B cell (primary cell): ENCODE measurements around the gene FALEC. TPM values are rescaled to one million over a fixed set of nuclear protein-coding genes. Genes with fewer than 3 reads are reported as not detected.
A peak's percentile ranks its signal among the peaks of the same experiment; 100 is the strongest.

Experiments used
- ATAC-seq: fragments of 200-7000 bp; cut with Tn5 transposase; one replicate; pipeline ENCODE4 v1.10.0; 2021; ENCODE audit warnings: low read depth, mild to moderate bottlenecking, moderate number of reproducible peaks, moderate library complexity
- CTCF ChIA-PET: fragments of 350-600 bp; sonication (Branson Sonifier 250); formaldehyde crosslinking; loops from one replicate; lab custom pipeline; 2021; ENCODE audit warnings: antibody characterized with exemption, inconsistent platforms; lab: Charles Lee
- POLR2A ChIA-PET: fragments of 350-600 bp; sonication (Branson Sonifier 250); formaldehyde crosslinking; loops from one replicate; lab custom pipeline; 2021; ENCODE audit warnings: antibody characterized with exemption; lab: Charles Lee
- DNase-seq: peaks from one replicate; pipeline ENCODE4 v3.0.0; 2013
- H2AFZ ChIP-seq: 2 replicates; pipeline ENCODE4 v1.6.1; 2012; ENCODE audit warnings: mild to moderate bottlenecking, low read depth, low read length; ENCODE audit not compliant: insufficient read depth, poor library complexity, severe bottlenecking
- H3K27ac ChIP-seq, 2 donors: 1 replicate in 1 of 2; 2 replicates in 1 of 2; pipeline ENCODE4 v1.5.1; 2012 to 2013; ENCODE audit warnings: low read length in 2 of 2, mild to moderate bottlenecking in 2 of 2, moderate library complexity in 1 of 2
- H3K27me3 ChIP-seq, 4 experiments: fragments of 200-600 bp in 1 of 4; sonication (generic) in 1 of 4; replicated peaks in 1 of 4; 1 replicate in 2 of 4; 2 replicates in 2 of 4; pipeline versions ENCODE4 v1.6.1 to v1.7.0; 2013 to 2016; ENCODE audit warnings: low read length in 3 of 4, mild to moderate bottlenecking in 2 of 4, mixed read lengths in 1 of 4, moderate library complexity in 1 of 4; ENCODE audit not compliant: insufficient read depth in 4 of 4, control insufficient read depth in 3 of 4; ENCODE audit errors: control extremely low read depth in 1 of 4
- H3K36me3 ChIP-seq, 2 experiments: replicated peaks in 1 of 2; 1 replicate in 1 of 2; 2 replicates in 1 of 2; pipeline versions ENCODE4 v1.6.1 to v1.7.1; 2013; ENCODE audit warnings: low read length in 1 of 2; ENCODE audit not compliant: insufficient read depth in 2 of 2, control insufficient read depth in 1 of 2; ENCODE audit errors: control extremely low read depth in 1 of 2, extremely low read depth in 1 of 2
- H3K4me1 ChIP-seq, 2 donors: fragments of 200-600 bp in 1 of 2; sonication (generic) in 1 of 2; 1 replicate in 1 of 2; 2 replicates in 1 of 2; pipeline versions ENCODE4 v1.5.1 to v1.6.1; 2013 to 2017; ENCODE audit warnings: low read length in 2 of 2; ENCODE audit not compliant: control insufficient read depth in 2 of 2, insufficient read depth in 2 of 2
- H3K4me2 ChIP-seq: replicated peaks from 2 replicates; pipeline ENCODE3; 2012; ENCODE audit warnings: mild to moderate bottlenecking, low read depth, low read length; ENCODE audit not compliant: poor library complexity, severe bottlenecking
- H3K4me3 ChIP-seq, 5 experiments: fragments of 200-600 bp in 1 of 5; sonication (generic) in 1 of 5; 1 replicate in 3 of 5; 2 replicates in 2 of 5; pipeline versions ENCODE4 v1.5.1 to v1.7.0; 2011 to 2016; ENCODE audit warnings: low read length in 4 of 5, mild to moderate bottlenecking in 4 of 5, low read depth in 2 of 5, control low read depth in 1 of 5, moderate library complexity in 1 of 5; ENCODE audit not compliant: insufficient read depth in 1 of 5; ENCODE audit errors: control extremely low read depth in 1 of 5, extremely low read depth in 1 of 5
- H3K79me2 ChIP-seq: fragments of 200-600 bp; sonication (generic); one replicate; pipeline ENCODE4 v1.6.0; 2016; ENCODE audit warnings: low read length; ENCODE audit not compliant: control insufficient read depth, insufficient read depth
- H3K9ac ChIP-seq: fragments of 200-600 bp; sonication (generic); 2 replicates; pipeline ENCODE4 v1.6.1; 2017; ENCODE audit warnings: mild to moderate bottlenecking, low read length, moderate library complexity
- H3K9me3 ChIP-seq, 3 donors: one replicate each; pipeline versions ENCODE4 v1.6.1 to v1.7.1; 2013; ENCODE audit warnings: low read length in 2 of 3; ENCODE audit not compliant: control insufficient read depth in 2 of 3, insufficient read depth in 1 of 3; ENCODE audit errors: control extremely low read depth in 1 of 3
- H4K20me1 ChIP-seq: 2 replicates; pipeline ENCODE4 v1.6.0; 2012; ENCODE audit warnings: mild to moderate bottlenecking, low read length; ENCODE audit not compliant: insufficient read depth, control insufficient read depth, poor library complexity, severe bottlenecking
- H3K27ac Mint-ChIP-seq: one replicate; pipeline ENCODE4 v1.8.0; 2021; ENCODE audit warnings: mixed read lengths
- H3K27me3 Mint-ChIP-seq: one replicate; pipeline ENCODE4 v1.8.0; 2021; ENCODE audit warnings: mixed read lengths
- H3K4me1 Mint-ChIP-seq: one replicate; pipeline ENCODE4 v1.8.0; 2021; ENCODE audit warnings: mixed read lengths
- H3K4me3 Mint-ChIP-seq: one replicate; pipeline ENCODE4 v1.8.0; 2021; ENCODE audit warnings: mixed read lengths
- H3K9me3 Mint-ChIP-seq: one replicate; pipeline ENCODE4 v1.8.0; 2022; ENCODE audit warnings: mixed read lengths; ENCODE audit not compliant: insufficient read depth
- EZH2 ChIP-seq: IDR thresholded peaks from 2 replicates; pipeline ENCODE4 v1.6.1; 2012; ENCODE audit warnings: borderline replicate concordance, low read depth, mild to moderate bottlenecking, moderate library complexity, low read length; ENCODE audit not compliant: insufficient read depth, poor library complexity, severe bottlenecking
- WGBS: methylation state at CpG from one replicate; pipeline ENCODE4 v1.1.5; 2013; ENCODE audit warnings: missing lambda C conversion rate; ENCODE audit not compliant: insufficient coverage; 5-methylcytosine and 5-hydroxymethylcytosine counted together
- intact Hi-C: fragments of 100-400 bp; cut with micrococcal nuclease; formaldehyde crosslinking; loops from one replicate; pipeline ENCODE4 v1.10.0; 2022
- polyA plus RNA-seq: library from polyadenylated mRNA; depleted of rRNA; stranded (reverse); fragments of >200 nt; gene quantifications from 2 replicates; pipeline ENCODE4 v1.2.3, GENCODE V29; 2012
- total RNA-seq, 2 donors: library from RNA; stranded (reverse); fragments of 120-200 nt in 1 of 2; gene quantifications; 1 replicate in 1 of 2; 2 replicates in 1 of 2; pipeline versions ENCODE4 v1.2.3 to v1.2.4, GENCODE V29; 2013 to 2022
- TF ChIP-seq, protein P1 (sequence below): fragments of 200-600 bp; IDR thresholded peaks from one replicate; pipeline ENCODE4 v1.8.0; 2022; ENCODE audit warnings: antibody characterized with exemption, mild to moderate bottlenecking

FALEC gene
- total and polyA plus RNA-seq, 2 donors (not counting 1 experiment from before 2014, with no cell fraction given): 1.1 to 2.6 TPM

- H3K27me3 Mint-ChIP-seq: no peaks in the 10 kb centered on the region
- Histone ChIP-seq H3K27me3 (no peaks in the 10 kb centered on the region), H3K9ac (peak overlapping the region; percentile 94), H3K9me3 (no peaks in the 10 kb centered on the region), H4K20me1 (peaks cover 64% of the 10 kb centered on the region), H3K4me2 (peak overlapping the region; percentile 86), H2AFZ (no peak overlapping the region), H3K4me1 (peaks cover 44 to 52% of the 10 kb centered on the region in 2 donors), H3K27ac (peak overlapping the region; percentile 86 to 97), H3K36me3 (peaks cover 1 to 63% of the 10 kb centered on the region in 2 experiments), H3K79me2 (peaks cover 82% of the 10 kb centered on the region), H3K4me3 (peak overlapping the region; percentile 76 to 100 (median 98))
- 0% methylated on average over 6 of the region's 11 CpGs for WGBS
- POLR2A ChIA-PET: interaction anchor here (1.6 to 11.2 kb wide), 2 partner anchors 7 to 13 kb away, joined by 11 to 371 read pairs; no protein-coding TSS in a partner anchor
- intact Hi-C loops: no loop called here
- DNase-seq (peak; percentile 32), ATAC-seq (no peak)
- H3K4me1 Mint-ChIP-seq: peaks cover 64% of the 10 kb centered on the region
- CTCF ChIA-PET: interaction anchor here (0.6 to 19.2 kb wide), 4 partner anchors 16 to 945 kb away, joined by 3 to 497 read pairs (median 88); partner anchors contain the start of gene ENSA
- H3K4me3 Mint-ChIP-seq: peak overlapping the region; percentile 99
- peak overlapping the region; percentile 97 for H3K27ac Mint-ChIP-seq
- H3K9me3 Mint-ChIP-seq: no peaks in the 10 kb centered on the region
- TF ChIP-seq EZH2: no peak
- TF ChIP-seq, protein P1, sequence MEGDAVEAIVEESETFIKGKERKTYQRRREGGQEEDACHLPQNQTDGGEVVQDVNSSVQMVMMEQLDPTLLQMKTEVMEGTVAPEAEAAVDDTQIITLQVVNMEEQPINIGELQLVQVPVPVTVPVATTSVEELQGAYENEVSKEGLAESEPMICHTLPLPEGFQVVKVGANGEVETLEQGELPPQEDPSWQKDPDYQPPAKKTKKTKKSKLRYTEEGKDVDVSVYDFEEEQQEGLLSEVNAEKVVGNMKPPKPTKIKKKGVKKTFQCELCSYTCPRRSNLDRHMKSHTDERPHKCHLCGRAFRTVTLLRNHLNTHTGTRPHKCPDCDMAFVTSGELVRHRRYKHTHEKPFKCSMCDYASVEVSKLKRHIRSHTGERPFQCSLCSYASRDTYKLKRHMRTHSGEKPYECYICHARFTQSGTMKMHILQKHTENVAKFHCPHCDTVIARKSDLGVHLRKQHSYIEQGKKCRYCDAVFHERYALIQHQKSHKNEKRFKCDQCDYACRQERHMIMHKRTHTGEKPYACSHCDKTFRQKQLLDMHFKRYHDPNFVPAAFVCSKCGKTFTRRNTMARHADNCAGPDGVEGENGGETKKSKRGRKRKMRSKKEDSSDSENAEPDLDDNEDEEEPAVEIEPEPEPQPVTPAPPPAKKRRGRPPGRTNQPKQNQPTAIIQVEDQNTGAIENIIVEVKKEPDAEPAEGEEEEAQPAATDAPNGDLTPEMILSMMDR: no peak
These were observed 62.2 kb downstream of the FALEC start for GRCh38 chr1:150577557-150578271.
